Hepatic stellate cell (primary cell): ENCODE measurements around the gene FZD10.

ENCODE experiments used
- DNase-seq: peaks from one replicate; pipeline ENCODE4 v3.0.0; 2011; ENCODE audit warnings: low spot score

The FZD10 gene

GRCh38 chr12:130212384-130212989, 50.2 kb downstream of the FZD10 start:
- DNase-seq = no peak

- no peak for DNase-seq
These were observed 51.0 kb downstream of the FZD10 start for GRCh38 chr12:130213249-130213648.

GRCh38 chr12:130214686-130215395, 52.6 kb downstream of the FZD10 start:
- no peak for DNase-seq
